Epidermal melanocyte (primary cell): ENCODE measurements around the gene PLXNA2.

Experiments
- DNase-seq: peaks from one replicate; pipeline ENCODE4 v3.0.0; 2011; ENCODE audit warnings: low spot score; ENCODE audit not compliant: insufficient read length

Gene PLXNA2

GRCh38 chr1:208225954-208226937 lies 17.9 kb downstream of the PLXNA2 start:
- DNase-seq = no peak

- no peak for DNase-seq
Observed at GRCh38 chr1:208224192-208224713, 19.9 kb downstream of the PLXNA2 start.

GRCh38 chr1:208223136-208223535 lies 21.0 kb downstream of the PLXNA2 start:
- DNase-seq = no peak

GRCh38 chr1:208222376-208223126 lies 21.6 kb downstream of the PLXNA2 start:
- no peak for DNase-seq

GRCh38 chr1:208221291-208221622 lies 22.9 kb downstream of the PLXNA2 start:
- no peak for DNase-seq

- peak; percentile 67 for DNase-seq
Observed at GRCh38 chr1:208219659-208220282, 24.4 kb downstream of the PLXNA2 start.

- no peak for DNase-seq
Observed at GRCh38 chr1:208219098-208219658, 25.0 kb downstream of the PLXNA2 start.

- no peak for DNase-seq
Observed at GRCh38 chr1:208218237-208219097, 25.7 kb downstream of the PLXNA2 start.

GRCh38 chr1:208217781-208218180 lies 26.4 kb downstream of the PLXNA2 start:
- DNase-seq = no peak

- no peak for DNase-seq
Observed at GRCh38 chr1:208216806-208217205, 27.4 kb downstream of the PLXNA2 start.

GRCh38 chr1:208216062-208216461 lies 28.1 kb downstream of the PLXNA2 start:
- DNase-seq = no peak

GRCh38 chr1:208215393-208215792 lies 28.8 kb downstream of the PLXNA2 start:
- DNase-seq = no peak

GRCh38 chr1:208213786-208214185 lies 30.4 kb downstream of the PLXNA2 start:
- DNase-seq = no peak

- DNase-seq = no peak
Observed at GRCh38 chr1:208212893-208213292, 31.3 kb downstream of the PLXNA2 start.

- no peak for DNase-seq
Observed at GRCh38 chr1:208211921-208212843, 32.0 kb downstream of the PLXNA2 start.

GRCh38 chr1:208209896-208210589 lies 34.1 kb downstream of the PLXNA2 start:
- no peak for DNase-seq

GRCh38 chr1:208209286-208209685 lies 34.9 kb downstream of the PLXNA2 start:
- no peak for DNase-seq

GRCh38 chr1:208208132-208208487 lies 36.1 kb downstream of the PLXNA2 start:
- DNase-seq = no peak
